GM06990 (cell line): Measurements from ENCODE around the gene PRUNE2.

Source experiments
- DNase-seq: peaks from one replicate; pipeline ENCODE4 v3.0.0-alpha.2; 2011; ENCODE audit not compliant: insufficient read length; ENCODE audit errors: extremely low read depth
- H3K27me3 ChIP-seq: replicated peaks from 2 replicates; pipeline ENCODE4 v1.6.0; 2011; ENCODE audit warnings: low read length; ENCODE audit not compliant: control insufficient read depth, insufficient read depth
- H3K36me3 ChIP-seq: 2 replicates; pipeline ENCODE4 v1.5.1; 2011; ENCODE audit warnings: low read length; ENCODE audit not compliant: control insufficient read depth, insufficient read depth
- H3K4me3 ChIP-seq: replicated peaks from 2 replicates; pipeline ENCODE4 v1.5.1; 2011; ENCODE audit warnings: low read depth, mild to moderate bottlenecking, control low read depth, low read length
- TF ChIP-seq, protein P1 (sequence below): IDR thresholded peaks from 2 replicates; pipeline ENCODE4 v1.5.1; 2011; ENCODE audit warnings: low read length, control low read depth, mild to moderate bottlenecking, inconsistent platforms; ENCODE audit not compliant: insufficient read depth, poor library complexity, severe bottlenecking

PRUNE2 gene

DNA sequence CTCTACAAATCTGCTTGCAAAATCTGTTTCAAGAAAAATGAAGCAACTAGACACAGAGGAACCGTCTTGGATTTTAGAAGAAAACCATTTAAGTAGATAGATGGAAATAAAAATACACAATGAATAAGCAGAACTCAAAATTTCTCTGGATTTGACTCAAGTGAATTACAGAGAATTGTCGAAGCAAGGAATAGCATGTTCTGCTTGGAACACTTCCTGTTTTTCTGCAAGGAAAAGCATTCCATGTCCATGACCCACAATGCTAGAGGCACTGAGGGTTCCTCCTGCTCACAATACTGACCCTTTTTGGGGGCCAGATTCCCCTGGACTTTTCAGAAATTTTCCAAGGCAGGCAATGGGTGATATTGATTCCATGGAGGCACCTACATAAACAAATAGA, 29.8 kb downstream of the PRUNE2 start:
- TF ChIP-seq, protein P1, sequence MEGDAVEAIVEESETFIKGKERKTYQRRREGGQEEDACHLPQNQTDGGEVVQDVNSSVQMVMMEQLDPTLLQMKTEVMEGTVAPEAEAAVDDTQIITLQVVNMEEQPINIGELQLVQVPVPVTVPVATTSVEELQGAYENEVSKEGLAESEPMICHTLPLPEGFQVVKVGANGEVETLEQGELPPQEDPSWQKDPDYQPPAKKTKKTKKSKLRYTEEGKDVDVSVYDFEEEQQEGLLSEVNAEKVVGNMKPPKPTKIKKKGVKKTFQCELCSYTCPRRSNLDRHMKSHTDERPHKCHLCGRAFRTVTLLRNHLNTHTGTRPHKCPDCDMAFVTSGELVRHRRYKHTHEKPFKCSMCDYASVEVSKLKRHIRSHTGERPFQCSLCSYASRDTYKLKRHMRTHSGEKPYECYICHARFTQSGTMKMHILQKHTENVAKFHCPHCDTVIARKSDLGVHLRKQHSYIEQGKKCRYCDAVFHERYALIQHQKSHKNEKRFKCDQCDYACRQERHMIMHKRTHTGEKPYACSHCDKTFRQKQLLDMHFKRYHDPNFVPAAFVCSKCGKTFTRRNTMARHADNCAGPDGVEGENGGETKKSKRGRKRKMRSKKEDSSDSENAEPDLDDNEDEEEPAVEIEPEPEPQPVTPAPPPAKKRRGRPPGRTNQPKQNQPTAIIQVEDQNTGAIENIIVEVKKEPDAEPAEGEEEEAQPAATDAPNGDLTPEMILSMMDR, result no peak
- Histone ChIP-seq H3K4me3 (no peak overlapping the region), H3K36me3 (no peaks in the 10 kb centered on the region), H3K27me3 (no peaks in the 10 kb centered on the region; the same call in none of the 2 replicates)
- no peak for DNase-seq

DNA sequence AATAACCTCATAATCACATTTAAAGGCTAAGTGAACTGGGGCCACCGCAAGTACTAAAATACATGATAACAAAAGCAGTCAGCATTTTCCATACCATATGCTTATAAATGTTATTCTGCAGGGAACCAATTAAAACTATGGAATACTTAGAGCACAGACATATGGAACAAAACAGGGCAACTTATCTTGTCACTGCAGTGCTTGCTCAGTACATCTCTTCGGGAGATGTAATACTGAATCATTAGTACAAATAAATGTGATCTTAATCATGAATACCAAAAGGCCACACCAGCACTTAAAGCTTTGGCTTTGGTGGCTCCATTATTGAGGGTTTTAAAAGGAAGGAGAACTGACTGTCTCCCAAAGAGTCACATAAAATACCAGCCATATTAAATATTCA, 32.1 kb downstream of the PRUNE2 start:
- no peak overlapping the region for H3K4me3 ChIP-seq
- no peaks in the 10 kb centered on the region; the same call in none of the 2 replicates for H3K27me3 ChIP-seq
- DNase-seq, result no peak
- TF ChIP-seq, protein P1, result no peak
- H3K36me3 ChIP-seq, result no peaks in the 10 kb centered on the region

DNA sequence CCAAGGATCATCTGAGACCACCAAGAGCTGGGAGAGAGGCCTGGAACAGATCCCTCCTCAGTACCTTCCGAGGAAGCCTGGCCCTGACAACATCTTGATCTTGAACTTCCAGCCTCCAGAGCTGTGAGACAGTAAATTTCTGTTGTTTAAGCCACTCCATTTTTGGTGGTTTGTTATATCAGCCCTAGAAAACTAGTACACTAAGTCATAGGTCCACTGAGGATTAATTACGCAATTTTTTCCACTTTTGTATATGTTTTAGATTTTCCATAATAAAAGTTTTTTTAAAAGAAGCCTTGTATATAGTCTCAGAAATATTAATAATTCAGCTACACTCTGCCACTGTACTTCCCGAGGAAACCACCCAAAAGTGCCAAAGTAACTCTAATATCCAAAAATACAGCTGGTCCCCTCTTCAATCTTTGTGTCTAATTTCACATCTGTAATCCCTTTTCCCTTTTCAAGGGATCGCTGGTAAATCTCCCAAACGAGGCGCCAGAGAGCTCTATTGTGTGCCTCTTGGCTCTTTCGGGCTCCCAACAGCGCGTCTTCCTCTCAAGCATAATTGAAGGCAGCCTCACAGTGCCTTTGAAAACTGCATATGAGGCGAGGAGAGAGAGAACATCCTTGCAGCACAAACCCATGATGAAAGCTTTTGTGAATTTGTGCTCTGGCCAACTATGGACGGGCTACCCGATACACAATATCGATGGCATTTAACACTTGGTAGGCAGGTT, 32.7 kb downstream of the PRUNE2 start:
- DNase-seq, result no peak

DNA sequence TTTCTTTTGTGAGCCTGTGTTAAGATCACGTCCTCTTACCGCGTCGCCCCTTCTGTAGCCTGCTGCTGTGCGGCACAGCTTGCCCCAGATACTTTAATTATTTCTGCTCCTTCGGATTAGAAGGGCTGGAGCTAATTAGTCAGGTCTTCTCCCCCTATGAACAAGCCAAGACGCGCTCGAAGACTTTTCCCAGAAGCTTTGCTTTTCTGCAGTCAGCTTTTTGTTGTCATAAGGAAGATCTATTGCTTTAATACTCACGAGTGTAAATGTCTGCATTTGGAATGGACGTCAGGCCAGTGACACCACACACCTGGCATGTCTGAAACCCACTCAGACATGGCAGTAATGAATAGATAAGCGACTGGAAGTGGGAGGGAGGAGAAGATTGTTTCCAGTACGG, 37.0 kb downstream of the PRUNE2 start:
- Histone ChIP-seq H3K4me3 (no peak overlapping the region), H3K27me3 (no peaks in the 10 kb centered on the region; the same call in 1 of the 2 replicates), H3K36me3 (no peaks in the 10 kb centered on the region)
- no peak for DNase-seq
- TF ChIP-seq, protein P1, result no peak

More for the DNA sequence above, 32.7 kb downstream of the PRUNE2 start:
- Histone ChIP-seq H3K36me3 (no peaks in the 10 kb centered on the region), H3K27me3 (no peaks in the 10 kb centered on the region; the same call in none of the 2 replicates), H3K4me3 (no peak overlapping the region)
- TF ChIP-seq, protein P1, result no peak

DNA sequence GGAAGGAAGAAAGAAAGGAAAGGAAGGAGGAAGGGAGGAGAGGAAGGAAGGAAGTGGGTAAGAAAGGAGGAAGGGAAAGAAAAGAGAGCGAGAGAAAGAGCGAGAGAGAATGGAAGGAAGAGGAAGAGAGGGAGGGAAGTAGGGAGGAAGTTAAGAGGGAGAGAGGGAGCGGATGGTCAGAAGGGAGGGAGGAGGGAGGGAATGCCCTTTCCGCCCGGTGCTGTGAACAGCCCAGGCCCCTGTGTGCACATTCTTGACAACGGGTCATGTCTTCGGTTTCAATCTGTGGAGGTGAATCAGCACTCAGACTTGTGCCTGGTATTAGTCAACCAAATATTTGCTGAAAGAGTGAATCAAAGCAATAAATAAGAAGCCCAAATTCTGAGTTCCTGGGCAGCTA, 39.2 kb downstream of the PRUNE2 start:
- H3K36me3 ChIP-seq, result no peaks in the 10 kb centered on the region
- H3K4me3 ChIP-seq, result no peak overlapping the region
- TF ChIP-seq, protein P1, result no peak
- H3K27me3 ChIP-seq, result no peaks in the 10 kb centered on the region
- DNase-seq, result no peak

DNA sequence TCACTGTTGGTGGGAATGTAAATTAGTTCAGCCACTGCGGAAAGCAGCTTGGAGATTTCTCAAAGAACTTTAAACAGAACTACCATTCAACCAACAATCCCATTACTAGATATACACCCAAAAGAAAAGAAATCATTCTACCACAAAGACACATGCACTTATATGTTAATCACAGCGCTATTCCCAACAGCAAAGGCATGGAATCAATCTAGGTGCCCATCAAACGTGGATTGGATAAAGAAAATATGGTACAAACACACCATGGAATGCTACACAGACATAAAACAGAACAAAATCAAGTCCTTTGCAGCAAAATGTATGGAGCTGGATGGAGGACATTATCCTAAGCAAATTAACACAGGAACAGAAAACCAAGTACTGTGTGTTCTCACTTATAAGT, 42.1 kb downstream of the PRUNE2 start:
- TF ChIP-seq, protein P1, result no peak
- Histone ChIP-seq H3K36me3 (no peaks in the 10 kb centered on the region), H3K4me3 (no peak overlapping the region), H3K27me3 (no peaks in the 10 kb centered on the region)
- no peak for DNase-seq
